ENCODE results near the gene SRC.

Gene SRC

GRCh38 chr20:37423545-37423944 lies 77.6 kb downstream of the SRC start:
- DNase-seq (ENCODE audit: low read depth in 2 of 2): no peak

- no peak for DNase-seq (ENCODE audit: low read depth in 2 of 2)
Observed at GRCh38 chr20:37424062-37424851, 78.3 kb downstream of the SRC start.

- no peak for DNase-seq (ENCODE audit: low read depth in 2 of 2)
Observed at GRCh38 chr20:37425103-37425625, 79.2 kb downstream of the SRC start.

- DNase-seq (ENCODE audit: low read depth in 2 of 2): no peak
Observed at GRCh38 chr20:37426106-37426505, 80.2 kb downstream of the SRC start.

GRCh38 chr20:37426978-37427377 lies 81.0 kb downstream of the SRC start:
- DNase-seq (ENCODE audit: low read depth in 2 of 2): no peak

- DNase-seq (ENCODE audit: low read depth in 2 of 2): no peak
Observed at GRCh38 chr20:37430044-37430443, 84.1 kb downstream of the SRC start.

- DNase-seq (ENCODE audit: low read depth in 2 of 2): no peak
Observed at GRCh38 chr20:37430778-37431460, 85.0 kb downstream of the SRC start.

- no peak for DNase-seq (ENCODE audit: low read depth in 2 of 2)
Observed at GRCh38 chr20:37431786-37432185, 85.8 kb downstream of the SRC start.

GRCh38 chr20:37432606-37433005 lies 86.7 kb downstream of the SRC start:
- no peak for DNase-seq (ENCODE audit: low read depth in 2 of 2)

- no peak for DNase-seq (ENCODE audit: low read depth in 2 of 2)
Observed at GRCh38 chr20:37435607-37436006, 89.7 kb downstream of the SRC start.

- no peak for DNase-seq (ENCODE audit: low read depth in 2 of 2)
Observed at GRCh38 chr20:37436527-37437186, 90.7 kb downstream of the SRC start.

- no peak for DNase-seq (ENCODE audit: low read depth in 2 of 2)
Observed at GRCh38 chr20:37437676-37438075, 91.7 kb downstream of the SRC start.

- DNase-seq (ENCODE audit: low read depth in 2 of 2): no peak
Observed at GRCh38 chr20:37438464-37439222, 92.7 kb downstream of the SRC start.

GRCh38 chr20:37439223-37439933 lies 93.4 kb downstream of the SRC start:
- no peak for DNase-seq (ENCODE audit: low read depth in 2 of 2)

GRCh38 chr20:37441023-37441422 lies 95.1 kb downstream of the SRC start:
- DNase-seq (ENCODE audit: low read depth in 2 of 2): no peak

- no peak for DNase-seq (ENCODE audit: low read depth in 2 of 2)
Observed at GRCh38 chr20:37442547-37442946, 96.6 kb downstream of the SRC start.

- no peak for DNase-seq (ENCODE audit: low read depth in 2 of 2)
Observed at GRCh38 chr20:37442986-37443385, 97.0 kb downstream of the SRC start.

GRCh38 chr20:37443596-37443995 lies 97.7 kb downstream of the SRC start:
- no peak for DNase-seq (ENCODE audit: low read depth in 2 of 2)

GRCh38 chr20:37445041-37445440 lies 99.1 kb downstream of the SRC start:
- DNase-seq (ENCODE audit: low read depth in 2 of 2): no peak

GRCh38 chr20:37446286-37447032 lies 100.5 kb downstream of the SRC start:
- DNase-seq (ENCODE audit: low read depth in 2 of 2): no peak
